ENCODE data around the gene HES6. TPM values are rescaled to one million over a fixed set of nuclear protein-coding genes. Genes with fewer than 3 reads are reported as not detected.

The HES6 gene
- total RNA-seq, 1 experiment from 2014 or later: 9.8 TPM

DNA sequence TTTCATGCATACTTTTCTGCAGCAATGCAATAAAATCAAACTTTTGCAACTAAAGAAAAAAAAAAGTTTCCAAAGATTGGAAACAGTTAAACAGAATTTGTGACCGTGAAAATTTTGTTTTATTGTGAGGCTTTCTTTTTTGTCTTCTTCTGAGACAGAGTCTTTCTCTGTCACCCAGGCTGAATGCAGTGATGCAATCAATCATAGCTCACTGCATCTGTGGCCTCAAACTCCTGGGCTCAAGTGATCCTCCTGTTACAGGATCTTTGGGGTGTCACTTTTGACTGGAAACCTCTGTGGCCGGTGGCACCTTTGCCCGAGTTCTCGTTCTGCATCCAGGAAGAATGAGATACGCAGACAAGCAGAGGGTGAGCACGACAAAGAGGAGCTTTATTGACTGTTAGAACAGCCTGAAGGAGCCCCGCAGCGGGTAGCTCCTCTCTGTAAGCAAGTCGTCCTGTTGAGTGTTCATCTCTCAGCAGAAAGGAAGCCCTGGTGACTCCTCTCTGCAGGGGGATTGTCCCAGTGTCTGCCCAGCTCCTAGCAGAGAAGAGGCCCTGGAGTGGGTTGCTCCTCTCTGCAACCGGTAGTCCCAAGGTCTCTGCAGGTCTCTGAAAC lies 19.5 kb downstream of the HES6 start:
- DNase-seq: no peak
- no peaks in the 10 kb centered on the region for H3K36me3 ChIP-seq (ENCODE audit: low read depth, low read length)
- H3K4me1 ChIP-seq (ENCODE audit: insufficient read depth, low read length): no peaks in the 10 kb centered on the region
- BruUV-seq (replicated peaks): no TSS peak
- H2AFZ ChIP-seq (ENCODE audit: low read length): no peak overlapping the region
- ChIA-PET CTCF (no interaction called here), POLR2A (ENCODE audit: unreplicated experiment) (no interaction called here)
- H3K9ac ChIP-seq (ENCODE audit: low read length): no peak overlapping the region
- no peaks in the 10 kb centered on the region for H4K20me1 ChIP-seq (ENCODE audit: low read length)
- no peaks in the 10 kb centered on the region for H3K27me3 ChIP-seq (ENCODE audit: low read length)
- H3K4me3 ChIP-seq (ENCODE audit: low read length): no peak overlapping the region
- H3K27ac ChIP-seq (ENCODE audit: low read length): no peak overlapping the region
- TF ChIP-seq EZH2 (IDR thresholded peaks at IDR 0.05; ENCODE audit: low read length, unreplicated experiment): no peak
- TF ChIP-seq, protein P1, sequence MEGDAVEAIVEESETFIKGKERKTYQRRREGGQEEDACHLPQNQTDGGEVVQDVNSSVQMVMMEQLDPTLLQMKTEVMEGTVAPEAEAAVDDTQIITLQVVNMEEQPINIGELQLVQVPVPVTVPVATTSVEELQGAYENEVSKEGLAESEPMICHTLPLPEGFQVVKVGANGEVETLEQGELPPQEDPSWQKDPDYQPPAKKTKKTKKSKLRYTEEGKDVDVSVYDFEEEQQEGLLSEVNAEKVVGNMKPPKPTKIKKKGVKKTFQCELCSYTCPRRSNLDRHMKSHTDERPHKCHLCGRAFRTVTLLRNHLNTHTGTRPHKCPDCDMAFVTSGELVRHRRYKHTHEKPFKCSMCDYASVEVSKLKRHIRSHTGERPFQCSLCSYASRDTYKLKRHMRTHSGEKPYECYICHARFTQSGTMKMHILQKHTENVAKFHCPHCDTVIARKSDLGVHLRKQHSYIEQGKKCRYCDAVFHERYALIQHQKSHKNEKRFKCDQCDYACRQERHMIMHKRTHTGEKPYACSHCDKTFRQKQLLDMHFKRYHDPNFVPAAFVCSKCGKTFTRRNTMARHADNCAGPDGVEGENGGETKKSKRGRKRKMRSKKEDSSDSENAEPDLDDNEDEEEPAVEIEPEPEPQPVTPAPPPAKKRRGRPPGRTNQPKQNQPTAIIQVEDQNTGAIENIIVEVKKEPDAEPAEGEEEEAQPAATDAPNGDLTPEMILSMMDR (conservative IDR thresholded peaks at IDR 0.05; ENCODE audit: low read depth, low read length): no peak
- TF ChIP-seq EZH2phosphoT487 (IDR thresholded peaks at IDR 0.05; ENCODE audit: borderline replicate concordance, low read length): no peak
- ATAC-seq: no peak
- no peaks in the 10 kb centered on the region for H3K79me2 ChIP-seq (ENCODE audit: low read length)
- intact Hi-C loops (cut with micrococcal nuclease): no loop called here
- no peaks in the 10 kb centered on the region for H3K9me3 ChIP-seq (ENCODE audit: low read length)
- H3K4me2 ChIP-seq (ENCODE audit: low read length): no peak overlapping the region
- H3F3A ChIP-seq (ENCODE audit: low read length, unreplicated experiment): no peaks in the 10 kb centered on the region
- H3K9me2 ChIP-seq (replicated peaks; ENCODE audit: low read length): no peaks in the 10 kb centered on the region

GRCh38 chr2:238216651-238217184 lies 23.1 kb downstream of the HES6 start:
- H3K4me3 ChIP-seq (ENCODE audit: low read length): no peak overlapping the region
- H3K79me2 ChIP-seq (ENCODE audit: low read length): no peaks in the 10 kb centered on the region
- no peaks in the 10 kb centered on the region for H3K4me1 ChIP-seq (ENCODE audit: insufficient read depth, low read length)
- DNase-seq: no peak
- H3F3A ChIP-seq (ENCODE audit: low read length, unreplicated experiment): no peaks in the 10 kb centered on the region
- ChIA-PET CTCF (interaction anchor here (0.9 kb wide), 1 partner anchor 46 kb away, joined by 3 read pairs; no protein-coding TSS in a partner anchor), POLR2A (ENCODE audit: unreplicated experiment) (no interaction called here)
- no peak overlapping the region for H3K9ac ChIP-seq (ENCODE audit: low read length)
- no peak overlapping the region for H3K27ac ChIP-seq (ENCODE audit: low read length)
- TF ChIP-seq EZH2 (IDR thresholded peaks at IDR 0.05; ENCODE audit: low read length, unreplicated experiment) (no peak), EZH2phosphoT487 (IDR thresholded peaks at IDR 0.05; ENCODE audit: borderline replicate concordance, low read length) (no peak)
- TF ChIP-seq, protein P1 (conservative IDR thresholded peaks at IDR 0.05; ENCODE audit: low read depth, low read length): no peak
- H3K9me2 ChIP-seq (replicated peaks; ENCODE audit: low read length): no peaks in the 10 kb centered on the region
- no TSS peak for BruUV-seq (replicated peaks)
- H3K27me3 ChIP-seq (ENCODE audit: low read length): no peaks in the 10 kb centered on the region
- no peak overlapping the region for H3K4me2 ChIP-seq (ENCODE audit: low read length)
- H4K20me1 ChIP-seq (ENCODE audit: low read length): no peaks in the 10 kb centered on the region
- intact Hi-C loops (cut with micrococcal nuclease): no loop called here
- H3K9me3 ChIP-seq (ENCODE audit: low read length): no peaks in the 10 kb centered on the region
- no peak overlapping the region for H2AFZ ChIP-seq (ENCODE audit: low read length)
- ATAC-seq: no peak
- H3K36me3 ChIP-seq (ENCODE audit: low read depth, low read length): no peaks in the 10 kb centered on the region

DNA sequence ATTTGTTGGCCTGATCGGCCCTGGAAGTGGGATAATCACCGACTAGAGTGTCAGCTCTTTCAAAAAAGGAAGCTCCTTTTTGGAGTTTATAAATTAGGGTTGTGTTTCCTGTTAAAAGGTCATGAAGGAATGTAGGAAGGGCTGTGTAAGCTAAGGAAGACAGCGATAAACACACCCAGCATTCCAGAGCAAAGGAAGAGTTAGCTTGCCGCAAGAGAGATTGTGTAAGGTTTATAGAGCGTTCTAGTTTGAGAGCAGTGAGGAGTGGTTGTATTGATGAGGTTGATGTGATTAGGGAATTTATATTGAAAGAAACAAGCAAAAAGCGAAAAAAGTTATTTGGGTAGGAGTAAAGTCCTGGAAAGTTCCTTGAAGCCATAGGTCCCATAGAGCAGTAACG lies 32.8 kb downstream of the HES6 start:
- ChIA-PET CTCF (no interaction called here), POLR2A (ENCODE audit: unreplicated experiment) (no interaction called here)
- BruUV-seq (replicated peaks): no TSS peak
- H3K27me3 ChIP-seq (ENCODE audit: low read length): peaks cover 41% of the 10 kb centered on the region
- no peaks in the 10 kb centered on the region for H3K36me3 ChIP-seq (ENCODE audit: low read depth, low read length)
- TF ChIP-seq, protein P1 (conservative IDR thresholded peaks at IDR 0.05; ENCODE audit: low read depth, low read length): no peak
- TF ChIP-seq EZH2 (IDR thresholded peaks at IDR 0.05; ENCODE audit: low read length, unreplicated experiment) (no peak), EZH2phosphoT487 (IDR thresholded peaks at IDR 0.05; ENCODE audit: borderline replicate concordance, low read length) (no peak)
- H4K20me1 ChIP-seq (ENCODE audit: low read length): peaks cover 6% of the 10 kb centered on the region
- no peak overlapping the region for H3K4me2 ChIP-seq (ENCODE audit: low read length)
- H3K9me3 ChIP-seq (ENCODE audit: low read length): no peaks in the 10 kb centered on the region
- no peak for DNase-seq
- no peak overlapping the region for H3K9ac ChIP-seq (ENCODE audit: low read length)
- ATAC-seq: no peak
- H3K9me2 ChIP-seq (replicated peaks; ENCODE audit: low read length): no peaks in the 10 kb centered on the region
- no peak overlapping the region for H2AFZ ChIP-seq (ENCODE audit: low read length)
- H3K4me1 ChIP-seq (ENCODE audit: insufficient read depth, low read length): peaks cover 5% of the 10 kb centered on the region
- no peaks in the 10 kb centered on the region for H3F3A ChIP-seq (ENCODE audit: low read length, unreplicated experiment)
- H3K4me3 ChIP-seq (ENCODE audit: low read length): no peak overlapping the region
- H3K79me2 ChIP-seq (ENCODE audit: low read length): peaks cover 12% of the 10 kb centered on the region
- no peak overlapping the region for H3K27ac ChIP-seq (ENCODE audit: low read length)
- intact Hi-C loops (cut with micrococcal nuclease): no loop called here
